ACHN (cell line): Measurements from ENCODE around the gene VAV2.

Experiments used
- DNase-seq: peaks from one replicate; pipeline ENCODE4 v3.0.0-alpha.2; 2015
- in situ Hi-C: cut with HindIII; loops from 2 replicates; pipeline ENCODE4 v1.10.0; 2017; ENCODE audit warnings: low sequenced_read_pairs, low pct_ligation_motif_present, low pct_unique_long_range_greater_than_20kb

The VAV2 gene

GRCh38 chr9:133894377-133895321 lies 97.5 kb downstream of the VAV2 start:
- DNase-seq, result no peak
- in situ Hi-C loops, result no loop called here

- DNase-seq, result no peak
- in situ Hi-C loops, result no loop called here
Measured at GRCh38 chr9:133893191-133893994, 98.7 kb downstream of the VAV2 start.

- no peak for DNase-seq
- in situ Hi-C loops, result no loop called here
Measured at GRCh38 chr9:133892193-133892920, 99.8 kb downstream of the VAV2 start.

GRCh38 chr9:133891741-133892140 lies 100.4 kb downstream of the VAV2 start:
- in situ Hi-C loops, result no loop called here
- DNase-seq, result no peak

- DNase-seq, result no peak
- in situ Hi-C loops, result no loop called here
Measured at GRCh38 chr9:133890583-133890982, 101.5 kb downstream of the VAV2 start.

- DNase-seq, result no peak
- in situ Hi-C loops, result no loop called here
Measured at GRCh38 chr9:133889584-133890301, 102.4 kb downstream of the VAV2 start.

GRCh38 chr9:133888809-133889491 lies 103.2 kb downstream of the VAV2 start:
- in situ Hi-C loops, result no loop called here

GRCh38 chr9:133888048-133888808 lies 103.9 kb downstream of the VAV2 start:
- DNase-seq, result no peak
- in situ Hi-C loops, result no loop called here

More at GRCh38 chr9:133888809-133889491, 103.2 kb downstream of the VAV2 start:
- DNase-seq, result no peak

GRCh38 chr9:133887540-133888047 lies 104.5 kb downstream of the VAV2 start:
- no peak for DNase-seq
- in situ Hi-C loops, result no loop called here

GRCh38 chr9:133886563-133887501 lies 105.3 kb downstream of the VAV2 start:
- in situ Hi-C loops, result no loop called here
- no peak for DNase-seq

GRCh38 chr9:133884907-133885744 lies 107.0 kb downstream of the VAV2 start:
- DNase-seq, result no peak
- in situ Hi-C loops, result no loop called here

- in situ Hi-C loops, result no loop called here
- DNase-seq, result no peak
Measured at GRCh38 chr9:133882849-133883755, 109.0 kb downstream of the VAV2 start.

- in situ Hi-C loops, result no loop called here
- no peak for DNase-seq
Measured at GRCh38 chr9:133881671-133882381, 110.3 kb downstream of the VAV2 start.
